ENCODE measurements around the gene NINJ1. TPM values are rescaled to one million over a fixed set of nuclear protein-coding genes. Genes with fewer than 3 reads are reported as not detected.

NINJ1 gene
- total and polyA plus RNA-seq, 2 donors (not counting 3 experiments of a cell fraction or from before 2014, with no cell fraction given) = 31.5 to 57.7 TPM

GRCh38 chr9:93167838-93168237 is 33.8 kb upstream of the NINJ1 start:
- no peaks in the 10 kb centered on the region for H3K36me3 ChIP-seq (ENCODE audit: control insufficient read depth in 2 of 2, extremely low read depth in 1 of 2, insufficient read depth in 2 of 2, low read length in 2 of 2)
- CTCF ChIA-PET = interaction anchor here (0.9 to 1.1 kb wide), 2 partner anchors 14 to 110 kb away, joined by 3 to 4 read pairs; no protein-coding TSS in a partner anchor
- POLR2A ChIA-PET = no interaction called here
- H3K4me2 ChIP-seq (ENCODE audit: insufficient read depth, low read length) = no peak overlapping the region
- no peaks in the 10 kb centered on the region for H3K27me3 ChIP-seq (ENCODE audit: control insufficient read depth in 2 of 2, insufficient read depth in 2 of 2, low read length in 2 of 2)
- H3K9me3 ChIP-seq (replicated peaks; ENCODE audit: control insufficient read depth, insufficient read depth, low read length) = no peaks in the 10 kb centered on the region
- no peak overlapping the region for H3K27ac ChIP-seq (ENCODE audit: insufficient read depth, low read depth, low read length)
- dilution Hi-C loops (cut with MboI; ENCODE audit: extremely low pct_ligation_motif_present, low sequenced_read_pairs) (no loop called here), intact Hi-C loops (cut with micrococcal nuclease) (no loop called here)
- no peaks in the 10 kb centered on the region for H4K20me1 ChIP-seq (replicated peaks; ENCODE audit: control insufficient read depth, extremely low read depth, insufficient read depth, low read length)
- FAIRE-seq (no peak), DNase-seq (ENCODE audit: low read depth, low spot score) (no peak)
- H3K9me1 ChIP-seq (replicated peaks; ENCODE audit: control insufficient read depth, extremely low read depth, insufficient read depth, low read length) = no peaks in the 10 kb centered on the region
- TF ChIP-seq GATA2 (IDR thresholded peaks at IDR 0.05; ENCODE audit: insufficient read depth, insufficient read length, low read depth, low read length) (no peak), POLR2A (IDR thresholded peaks at IDR 0.05; ENCODE audit: low read depth, low read length) (no peak), CTCF (IDR thresholded peaks at IDR 0.05; ENCODE audit: extremely low read depth in 1 of 2, insufficient read depth in 1 of 2, low read depth in 1 of 2, low read length in 2 of 2) (no peak), EZH2 (IDR thresholded peaks at IDR 0.05; ENCODE audit: borderline replicate concordance, low read depth, low read length, severe bottlenecking) (no peak), MYC (IDR thresholded peaks at IDR 0.05; ENCODE audit: low read depth, low read length) (no peak), MAX (IDR thresholded peaks at IDR 0.05; ENCODE audit: insufficient read depth, insufficient read length) (no peak), JUN (IDR thresholded peaks at IDR 0.05; ENCODE audit: borderline replicate concordance, insufficient read depth, insufficient read length, low read depth) (no peak), FOS (IDR thresholded peaks at IDR 0.05; ENCODE audit: borderline replicate concordance, insufficient read depth, low read length) (no peak), POLR2AphosphoS5 (IDR thresholded peaks at IDR 0.05; ENCODE audit: insufficient read depth, low read depth, low read length) (no peak)
- no peaks in the 10 kb centered on the region for H3K4me1 ChIP-seq (ENCODE audit: control insufficient read depth, extremely low read depth, insufficient read depth, low read length)
- no peak overlapping the region for H2AFZ ChIP-seq (ENCODE audit: low read depth, low read length)
- BruUV-seq (replicated peaks) = no TSS peak
- no peaks in the 10 kb centered on the region for H3K79me2 ChIP-seq (ENCODE audit: control insufficient read depth, insufficient read depth, low read length)
- no peak overlapping the region for H3K9ac ChIP-seq (replicated peaks; ENCODE audit: extremely low read depth, insufficient read depth, low read length)
- H3K4me3 ChIP-seq (replicated peaks in 1 of 3; ENCODE audit: insufficient read depth in 1 of 3, low read depth in 1 of 3, low read length in 3 of 3) = no peak overlapping the region
